NCI-H226 (cell line): ENCODE results near the gene ALDH1A2.
A peak's percentile ranks its signal among the peaks of the same experiment; 100 is the strongest.
"Not testable (repeated sequence)": the region's sequence is repeated elsewhere in the genome, so short reads cannot be mapped to it uniquely, and the experiment has no call there.

Experiments used
- DNase-seq: peaks from one replicate; pipeline ENCODE4 v3.0.0-alpha.2; 2015

The ALDH1A2 gene

DNA sequence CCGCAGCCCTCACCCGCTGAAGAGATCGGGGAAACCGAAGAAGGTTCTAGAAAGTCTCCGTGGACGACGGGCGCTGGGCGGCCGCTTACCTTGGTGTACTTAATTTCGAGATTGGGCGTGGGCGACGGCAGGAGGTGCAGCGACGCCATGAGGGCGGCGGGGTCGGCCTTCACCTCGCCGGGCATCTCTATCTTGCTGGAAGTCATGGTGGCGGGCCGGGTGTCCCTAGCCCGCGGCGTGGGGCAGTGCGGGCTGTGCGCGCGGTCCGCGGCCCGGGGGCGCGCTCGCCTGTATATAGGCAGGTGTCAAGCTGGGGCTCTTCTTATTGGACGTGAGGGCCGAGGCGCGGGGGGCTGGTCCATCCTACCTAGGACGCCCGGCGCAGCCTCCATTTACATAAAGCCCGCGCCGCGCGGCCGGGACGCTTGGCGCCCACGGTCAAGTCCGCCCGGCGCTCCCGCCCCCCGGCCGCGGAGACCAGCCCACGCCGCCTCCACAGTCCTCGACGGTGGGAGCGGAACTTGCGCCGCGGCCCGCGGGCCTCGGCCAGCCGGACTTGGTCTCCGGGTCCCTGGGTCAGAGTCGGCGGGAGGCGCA, at the start of gene ALDH1A2:
ALDH1A2 (minus strand) TSS at position 267 of the 597 bp plus-strand sequence; CDS start at position 206, 61 bp downstream.
- DNase-seq = peak; percentile 97

DNA sequence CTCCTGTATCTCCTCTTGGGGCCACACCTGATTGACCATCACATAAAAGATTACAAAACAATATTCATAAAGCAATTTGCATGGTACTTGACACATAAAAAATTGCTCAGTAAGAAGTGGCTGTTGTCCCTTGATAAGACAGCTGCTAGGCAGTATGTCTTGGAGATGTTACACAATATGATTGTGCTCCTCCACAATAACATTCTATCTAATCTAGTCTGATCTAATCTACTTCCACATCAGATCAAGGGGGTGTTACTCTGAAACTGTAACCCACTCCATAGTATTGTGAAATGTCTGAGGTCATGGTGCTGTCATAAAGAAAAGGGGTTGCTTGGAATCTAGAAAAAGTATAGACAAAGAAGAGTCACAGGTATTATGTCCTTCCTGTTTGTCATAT, 49.3 kb upstream of the ALDH1A2 start:
- DNase-seq = no peak

DNA sequence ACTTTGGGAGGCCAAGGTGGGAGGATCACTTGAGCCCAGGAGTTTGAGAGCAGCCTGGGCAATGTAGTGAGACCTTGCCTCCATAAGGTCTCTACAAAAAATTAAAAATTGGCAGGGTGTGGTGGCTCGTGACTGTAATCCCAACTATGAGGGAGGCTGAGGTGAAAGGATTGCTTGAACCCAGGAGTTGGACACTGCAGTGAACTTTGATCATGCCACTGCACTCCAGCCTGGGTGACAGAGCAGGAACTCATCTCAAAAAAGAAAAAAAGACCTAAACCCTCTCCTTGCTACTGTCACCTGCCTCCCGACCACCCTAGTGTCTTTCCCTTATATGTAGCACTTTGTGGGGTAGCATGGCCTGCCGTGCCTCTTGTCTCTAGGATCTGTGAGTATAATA, 48.9 kb upstream of the ALDH1A2 start:
- DNase-seq = no peak

DNA sequence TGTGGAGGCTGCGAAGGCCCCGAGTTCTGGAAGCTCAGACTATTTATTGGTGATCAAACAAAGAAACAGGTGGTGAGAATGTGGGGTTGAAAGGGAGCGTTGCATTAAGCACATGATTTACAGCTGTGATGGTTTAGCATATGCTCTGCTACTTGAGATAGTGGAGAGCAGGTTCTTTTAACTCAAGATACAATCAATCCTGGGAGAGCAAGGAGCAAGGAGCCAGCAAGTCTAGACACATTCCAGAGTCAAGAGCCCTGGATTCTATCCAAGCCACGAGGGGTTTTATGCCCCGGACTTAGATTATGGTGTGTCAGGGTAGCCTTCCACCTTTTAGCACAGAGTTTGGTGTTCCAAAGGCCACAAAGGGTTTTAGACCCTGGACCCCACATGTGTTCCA, 47.8 kb upstream of the ALDH1A2 start:
- peak; percentile 47 for DNase-seq

DNA sequence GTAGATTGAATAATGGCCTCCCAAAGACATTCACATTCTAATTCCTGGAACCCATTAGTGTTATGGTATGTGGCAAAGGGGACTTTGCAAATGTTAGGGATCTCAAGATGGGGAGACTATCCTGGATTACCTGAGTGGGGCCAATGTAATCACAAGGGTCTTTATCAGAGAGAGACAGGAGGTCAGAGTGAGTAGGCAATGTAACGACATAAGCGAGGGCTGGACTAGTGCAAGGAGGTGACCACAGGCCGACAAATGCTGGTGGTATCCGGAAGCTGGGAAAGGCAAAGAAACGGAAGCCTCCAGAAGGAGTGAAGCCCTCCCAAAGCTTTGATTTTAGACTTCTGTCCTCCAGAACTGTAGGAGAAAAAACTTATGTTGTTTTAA, 46.2 kb upstream of the ALDH1A2 start:
- DNase-seq = no peak

DNA sequence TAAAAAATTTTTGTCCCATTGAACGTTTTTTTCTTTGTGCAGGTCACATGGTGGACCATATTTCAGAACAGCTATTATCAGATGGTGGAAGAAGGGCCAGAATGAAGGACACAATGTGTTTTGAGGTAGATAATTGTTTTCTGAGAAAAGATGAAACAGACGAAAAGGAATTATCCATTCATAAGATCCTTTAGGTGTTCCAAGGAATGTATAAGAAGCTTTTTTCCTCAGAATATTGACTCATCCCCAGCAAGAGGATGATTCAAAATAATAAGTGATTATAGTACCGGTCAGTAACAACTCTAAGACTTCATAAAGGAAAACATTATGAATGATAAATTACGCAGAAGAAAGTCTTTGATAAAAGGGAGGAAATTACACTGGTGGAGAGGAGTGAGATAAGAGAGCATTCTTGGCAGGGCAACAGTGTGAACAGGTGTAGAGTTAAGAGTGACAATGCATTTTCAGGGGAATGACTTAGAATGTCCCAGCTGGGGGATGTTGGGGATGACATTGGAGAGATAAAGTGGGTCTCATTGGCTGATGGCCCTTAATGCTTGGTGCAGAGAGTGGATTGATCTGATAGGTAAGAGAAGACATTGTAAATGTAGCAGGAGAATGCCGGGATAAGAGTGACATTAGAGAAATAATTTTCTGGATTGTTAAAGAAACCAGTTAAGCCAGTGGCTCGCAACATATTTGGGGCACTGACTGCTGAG, 45.6 kb upstream of the ALDH1A2 start:
- peak; percentile 87 for DNase-seq

DNA sequence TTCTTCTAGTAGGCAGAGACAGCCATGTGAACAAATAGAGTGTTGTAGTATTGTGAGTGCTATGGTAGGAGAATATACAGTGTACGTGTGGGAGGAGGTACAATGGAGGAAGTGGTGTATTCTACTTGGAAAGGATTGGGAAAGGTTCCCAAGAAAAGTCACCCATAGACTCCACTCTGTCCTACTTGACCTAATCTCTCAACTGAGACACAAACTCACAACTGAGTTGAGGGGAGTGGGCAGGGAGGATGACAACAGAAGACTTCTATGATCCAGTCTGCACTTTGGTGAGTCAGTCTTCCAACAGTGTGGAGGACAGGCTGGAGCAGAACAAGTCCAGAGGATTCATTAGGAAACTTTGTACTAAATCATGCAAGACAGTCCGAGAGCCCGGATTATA, 43.9 kb upstream of the ALDH1A2 start:
- DNase-seq = no peak

DNA sequence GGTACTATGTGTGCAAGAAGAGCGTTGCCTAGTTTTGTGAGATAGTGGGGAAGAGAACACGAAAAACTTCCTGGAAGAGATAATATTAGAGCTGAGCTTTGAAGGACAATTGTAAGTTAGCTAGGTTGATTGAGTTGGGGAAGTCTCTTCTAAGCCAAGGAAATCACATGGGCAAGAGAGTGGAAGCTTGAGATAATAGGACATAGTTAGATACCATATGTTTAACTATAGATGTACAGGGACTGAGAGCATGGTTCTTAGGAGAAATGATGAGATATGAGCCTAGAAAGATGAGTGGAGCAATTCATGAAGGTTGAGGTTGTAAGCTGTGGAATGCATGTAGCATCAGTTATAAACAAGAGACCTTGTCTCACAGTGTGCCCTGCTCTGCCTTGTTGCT, 42.6 kb upstream of the ALDH1A2 start:
- DNase-seq = no peak

DNA sequence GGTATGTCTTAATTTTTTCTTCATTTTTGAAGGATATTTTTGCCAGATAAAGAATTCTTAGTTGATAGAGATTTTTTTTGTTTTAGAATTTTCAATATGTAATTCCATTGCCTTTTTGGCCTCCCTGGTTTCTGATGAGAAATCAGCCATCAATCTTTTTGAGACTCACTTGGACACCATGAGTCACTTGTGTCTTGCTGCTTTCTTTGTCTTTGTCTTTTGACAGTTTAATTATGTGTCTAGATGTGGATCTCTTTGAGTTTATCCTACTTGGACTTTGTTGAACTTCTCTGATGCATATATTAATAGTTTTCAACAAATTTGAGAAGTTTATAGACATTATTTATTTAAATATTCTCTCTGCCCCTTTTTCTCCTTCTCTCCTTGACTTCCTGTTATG, 38.0 kb upstream of the ALDH1A2 start:
- no peak for DNase-seq

DNA sequence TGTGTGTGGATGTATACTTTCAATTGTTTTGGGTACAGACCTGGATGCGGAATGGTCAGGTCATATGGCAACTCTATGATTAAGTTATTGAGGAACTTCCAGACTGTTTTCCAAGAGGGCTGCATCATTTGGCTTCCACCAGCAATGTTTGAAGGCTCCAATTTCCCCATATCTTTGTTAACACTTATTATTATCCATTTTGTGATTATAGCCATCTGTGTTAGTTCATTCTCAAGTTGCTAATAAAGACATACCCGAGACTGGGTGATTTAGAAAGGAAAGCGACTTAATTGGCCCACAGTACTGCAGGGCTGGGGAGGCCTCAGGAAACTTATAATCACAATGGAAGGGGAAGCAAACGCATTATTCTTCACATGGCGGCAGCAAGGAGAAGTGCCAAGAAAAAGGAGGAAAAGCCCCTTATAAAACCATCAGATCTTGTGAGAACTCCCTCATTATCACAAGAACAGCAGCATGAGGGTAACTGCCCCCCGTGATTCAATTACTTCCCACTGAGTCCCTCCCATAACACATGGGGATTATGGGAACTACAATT, 31.1 kb upstream of the ALDH1A2 start:
- DNase-seq = no peak

DNA sequence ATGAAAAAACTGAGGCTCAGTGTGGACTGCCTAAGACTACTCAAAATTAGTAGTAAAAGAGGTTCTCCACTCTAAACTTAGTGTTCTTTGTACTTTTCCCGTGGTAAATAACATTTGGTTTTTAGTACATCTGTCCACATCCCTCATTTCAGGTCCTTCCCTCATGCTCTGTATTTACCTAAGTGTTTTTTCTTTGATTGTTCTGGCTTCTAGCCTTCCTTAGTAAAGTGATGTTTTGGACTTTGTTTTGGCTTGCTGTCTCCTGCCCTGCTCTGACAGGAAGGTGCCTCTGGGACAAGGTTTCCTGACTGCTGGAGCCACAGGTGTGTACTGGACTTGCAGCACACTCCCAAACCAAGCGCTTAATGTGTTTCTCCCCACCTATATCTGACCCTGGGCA, 29.9 kb upstream of the ALDH1A2 start:
- no peak for DNase-seq

DNA sequence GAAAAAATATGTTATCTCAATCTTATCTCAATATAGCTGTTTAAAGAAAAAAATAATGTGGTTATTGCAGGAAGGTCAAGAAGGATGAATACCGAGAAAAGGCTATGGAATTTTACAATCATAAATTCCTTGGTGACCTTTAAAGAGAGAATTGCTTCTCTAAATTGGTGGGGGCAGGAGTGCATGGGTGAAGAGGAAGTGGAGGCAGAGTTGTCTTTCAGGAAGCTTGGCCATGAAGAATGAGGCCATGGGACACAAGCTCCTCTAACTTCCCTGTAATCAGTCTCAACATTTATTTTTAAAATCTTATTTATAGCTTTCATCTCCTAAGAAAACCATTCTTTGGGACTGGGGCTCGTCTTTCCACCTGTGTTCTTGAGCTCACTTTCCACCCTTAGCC, 22.4 kb upstream of the ALDH1A2 start:
- DNase-seq = no peak

DNA sequence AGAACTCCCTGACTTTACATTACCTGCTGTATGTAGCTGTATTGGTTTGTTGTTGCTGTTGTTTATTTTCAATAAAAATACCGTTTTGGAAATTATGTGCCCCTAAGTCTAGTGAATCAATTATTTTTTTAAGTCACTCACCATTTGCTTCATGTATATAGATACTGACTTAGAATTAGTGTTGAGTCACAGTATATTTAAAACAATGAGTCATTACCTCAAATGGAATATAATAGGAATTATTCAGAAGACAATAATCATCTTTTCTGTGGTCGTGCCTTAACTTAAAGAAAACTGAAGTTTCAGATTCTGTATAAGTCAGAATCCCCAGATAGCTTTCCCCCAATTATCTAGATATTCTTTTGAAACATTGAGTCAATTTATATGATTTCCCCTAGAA, 21.0 kb upstream of the ALDH1A2 start:
- DNase-seq = no peak

DNA sequence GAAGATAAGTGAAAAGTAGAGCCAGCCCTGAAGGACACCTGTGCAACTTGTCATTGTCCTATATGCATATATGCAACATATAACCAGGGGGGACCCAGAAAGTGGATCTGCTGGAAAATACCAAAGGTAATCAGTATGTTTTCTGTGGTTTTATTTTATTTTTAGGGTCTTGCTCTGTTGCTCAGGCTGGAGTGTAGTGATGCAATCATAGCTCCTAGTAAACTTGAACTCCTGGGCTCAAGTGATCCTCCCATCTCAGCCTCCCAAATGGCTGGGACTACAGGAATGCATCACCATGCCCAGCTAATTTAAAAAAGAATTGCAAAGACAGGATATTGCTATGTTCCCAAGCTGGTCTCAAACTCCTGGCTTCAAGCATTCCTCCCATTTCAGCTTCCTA, 18.0 kb upstream of the ALDH1A2 start:
- DNase-seq = no peak

DNA sequence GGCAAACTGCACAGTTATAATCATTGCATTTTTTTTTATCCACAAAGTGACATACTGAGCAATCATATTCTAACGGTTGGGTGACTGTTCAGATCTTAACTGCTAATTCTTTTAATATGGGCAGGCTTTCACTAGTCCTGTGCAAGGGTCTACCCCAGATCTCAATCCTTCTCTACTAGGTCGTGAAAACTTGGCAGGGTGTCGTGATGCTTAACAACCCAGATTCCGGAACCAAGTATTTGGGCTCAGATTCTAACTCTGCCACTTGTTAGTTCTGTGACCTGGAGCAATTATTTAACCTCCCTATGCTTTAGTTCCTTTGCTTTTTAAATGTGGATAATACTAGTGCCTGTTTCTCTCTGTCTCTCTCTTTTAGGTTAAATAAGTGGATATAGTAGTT, 16.4 kb upstream of the ALDH1A2 start:
- DNase-seq = no peak

DNA sequence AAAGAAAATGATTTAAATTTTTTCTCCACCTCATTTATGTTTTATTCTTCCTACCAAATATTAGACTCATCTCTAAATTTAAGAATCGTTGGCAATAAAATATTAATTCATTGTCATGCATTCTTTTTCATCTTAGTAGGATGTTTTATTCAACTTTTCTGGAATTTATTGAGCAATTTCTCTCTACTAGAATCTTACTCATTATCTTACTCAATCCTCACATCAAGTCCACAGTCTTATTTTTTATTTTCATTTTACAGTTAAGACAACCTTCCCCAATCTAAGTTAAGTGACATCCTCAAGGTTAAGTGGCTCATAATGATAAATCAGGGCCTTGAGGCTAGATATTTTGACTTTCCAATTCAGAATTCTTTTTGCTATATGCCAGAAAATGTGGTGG, 15.9 kb upstream of the ALDH1A2 start:
- no peak for DNase-seq

DNA sequence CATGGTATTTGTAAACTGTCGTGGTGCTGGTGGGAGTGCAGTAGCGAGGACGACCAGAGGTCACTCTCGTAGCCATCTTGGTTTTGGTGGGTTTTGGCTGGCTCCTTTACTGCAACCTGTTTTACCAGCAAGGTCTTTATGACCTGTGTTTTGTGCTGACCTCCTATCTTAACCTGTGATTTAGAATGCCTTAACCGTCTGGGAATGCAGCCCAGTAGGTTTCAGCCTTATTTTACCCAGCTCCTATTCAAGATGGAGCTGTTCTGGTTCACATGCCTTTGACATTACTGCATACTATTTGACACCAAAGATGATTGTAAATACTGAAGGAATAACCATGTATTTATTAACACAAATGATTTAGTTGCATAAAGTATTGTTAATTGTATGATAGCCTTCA, 15.4 kb upstream of the ALDH1A2 start:
- DNase-seq = not testable (repeated sequence)

DNA sequence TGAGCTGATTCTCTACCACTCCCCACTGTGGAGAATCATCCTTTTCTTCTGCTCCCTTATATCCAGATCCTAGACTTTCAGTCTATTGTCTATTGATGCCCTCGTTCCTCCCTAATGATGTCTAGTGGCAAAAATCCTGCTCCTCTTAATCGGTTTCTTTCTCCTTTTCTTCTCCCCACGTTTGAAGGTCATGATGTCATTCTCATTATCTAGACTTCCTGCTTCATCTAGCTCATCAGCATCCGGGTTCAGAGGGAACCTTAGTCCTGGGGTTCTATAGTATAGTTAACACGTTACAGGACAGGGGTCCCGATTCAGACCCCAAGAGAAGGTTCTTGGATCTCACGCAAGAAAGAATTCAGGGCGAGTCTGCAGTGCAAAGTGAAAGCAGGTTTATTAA, 14.9 kb upstream of the ALDH1A2 start:
- no peak for DNase-seq

DNA sequence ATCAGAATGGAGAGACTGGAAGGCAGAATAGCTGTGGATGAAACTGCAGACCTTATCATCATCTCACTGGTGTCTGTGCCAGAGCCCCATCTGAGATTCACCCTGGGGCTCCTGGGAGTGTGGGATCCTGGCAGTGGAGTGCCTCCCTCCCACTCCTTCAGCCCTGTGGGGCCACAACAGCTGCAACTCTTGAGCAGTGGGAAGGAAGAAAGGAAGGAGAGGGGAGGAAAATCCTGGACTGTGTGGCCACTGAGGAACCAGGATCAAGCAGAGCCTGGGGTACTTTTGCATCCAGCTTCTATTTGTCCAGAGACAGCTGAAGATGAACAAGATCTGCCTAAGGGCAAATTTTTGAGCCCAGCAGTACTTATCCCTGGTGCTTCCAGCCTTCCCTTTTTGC, 13.1 kb upstream of the ALDH1A2 start:
- peak; percentile 39 for DNase-seq

DNA sequence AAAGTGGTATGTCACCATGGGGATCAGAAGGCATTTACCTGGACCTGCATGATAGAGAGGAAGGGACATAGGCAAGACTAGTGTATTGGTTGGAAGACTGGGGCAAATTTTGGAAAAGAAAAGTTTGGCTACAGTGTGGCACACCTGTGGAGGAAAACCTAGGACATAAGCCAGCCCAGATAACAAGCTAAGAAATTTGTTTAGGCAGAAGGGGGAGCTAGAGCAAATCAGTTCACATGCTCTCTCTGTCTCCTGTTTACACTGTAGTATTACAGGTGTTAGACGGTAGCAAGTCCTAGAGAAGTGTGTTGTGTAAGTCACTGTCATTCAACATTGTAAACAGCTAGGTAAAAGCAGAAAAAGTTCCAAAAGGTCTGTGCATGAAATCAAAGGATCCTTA, 11.9 kb upstream of the ALDH1A2 start:
- DNase-seq = no peak

DNA sequence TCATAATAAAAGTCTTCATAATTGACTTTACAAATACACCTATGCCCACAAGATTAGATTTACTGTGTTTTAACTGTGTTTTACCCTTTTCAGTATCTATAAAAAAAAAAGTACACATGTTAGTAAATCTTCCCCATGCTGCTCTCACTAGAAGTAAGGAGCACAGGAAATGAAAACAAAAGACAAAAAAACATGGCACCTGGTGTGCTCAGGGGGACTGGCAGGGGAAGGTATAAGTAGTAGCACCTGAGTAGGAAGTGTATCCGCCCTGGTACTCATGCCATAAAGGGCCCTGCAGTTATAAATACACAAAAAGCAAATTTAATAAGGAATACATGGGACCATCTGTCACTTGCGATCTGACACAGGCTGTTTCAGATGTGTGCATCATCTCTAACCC, 8.9 kb upstream of the ALDH1A2 start:
- DNase-seq = no peak

DNA sequence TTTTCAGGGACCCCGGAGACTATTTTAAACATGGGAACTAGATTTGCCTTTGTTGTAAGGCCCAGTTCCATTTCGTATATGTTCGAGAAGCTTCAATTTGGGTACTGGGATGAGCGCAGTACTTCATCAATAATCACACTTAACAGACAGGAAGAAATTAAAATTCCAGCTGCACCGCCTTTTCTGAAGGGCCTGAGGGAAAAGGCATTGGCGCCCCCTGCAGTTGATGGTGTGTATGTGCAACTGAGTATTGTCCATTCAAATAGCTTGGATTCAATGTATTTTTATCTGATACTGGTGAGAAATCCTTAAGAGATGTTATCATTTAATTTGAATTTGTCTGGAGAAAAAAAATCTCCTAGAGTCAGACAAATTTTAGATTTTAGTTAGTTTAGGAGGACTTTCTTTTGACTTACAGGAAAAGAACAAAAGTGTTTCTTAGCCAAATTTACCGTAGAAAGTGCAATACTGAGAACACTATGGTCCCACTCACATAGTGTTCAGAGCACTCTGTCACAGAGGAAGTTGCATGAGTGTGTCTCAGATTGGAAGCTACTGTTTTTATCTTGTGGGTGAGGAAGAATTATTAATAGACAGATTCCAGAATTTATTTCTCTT, 5.4 kb upstream of the ALDH1A2 start:
- DNase-seq = peak; percentile 33

DNA sequence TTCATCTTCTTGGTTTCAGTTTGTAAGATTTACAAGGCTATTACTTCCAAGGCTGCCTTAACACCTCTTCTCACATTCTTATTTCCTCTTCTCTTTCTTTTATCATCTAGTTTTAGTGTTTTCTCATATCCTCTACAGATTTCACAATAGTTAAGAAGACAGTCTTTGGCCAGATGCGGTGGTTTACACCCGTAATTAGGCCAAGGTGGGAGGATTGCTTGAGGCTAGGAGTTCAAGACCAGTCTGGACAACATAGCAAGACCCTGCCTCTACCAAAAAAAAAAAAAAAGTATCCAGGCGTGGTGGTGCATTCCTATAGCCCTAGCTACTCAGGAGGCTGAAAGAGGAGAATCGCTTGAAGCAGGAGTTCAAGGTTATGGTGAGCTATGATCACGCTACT, 3.5 kb upstream of the ALDH1A2 start:
- no peak for DNase-seq
